ENCODE measurements around the gene HESX1. TPM values are rescaled to one million over a fixed set of nuclear protein-coding genes. Genes with fewer than 3 reads are reported as not detected.

Gene HESX1
- total RNA-seq, 2 experiments from 2014 or later, result 4.7 to 6.9 TPM

DNA sequence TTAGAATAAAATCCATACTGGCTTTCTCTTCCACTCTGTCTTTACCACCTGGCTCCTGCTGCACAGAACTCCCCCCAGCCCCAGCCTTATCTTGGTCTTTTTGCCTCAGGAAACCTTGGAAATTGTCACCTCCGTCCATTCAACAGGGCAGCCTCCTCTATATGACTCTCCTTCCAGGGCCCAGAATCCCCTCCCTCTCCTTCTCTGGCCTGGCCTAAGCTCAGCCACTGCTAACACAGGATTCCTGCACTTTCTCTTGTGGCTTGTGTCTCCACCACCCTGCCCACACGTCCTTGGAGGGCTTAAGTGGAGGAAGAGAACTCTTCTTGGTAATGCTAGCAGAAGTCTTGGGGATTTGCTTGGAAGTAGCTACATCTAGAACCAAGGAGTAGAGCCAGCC lies 33.1 kb downstream of the HESX1 start:
- no peak overlapping the region for H3K4me3 ChIP-seq (ENCODE audit: low read depth, low read length, poor library complexity, severe bottlenecking)
- TF ChIP-seq, protein P1, sequence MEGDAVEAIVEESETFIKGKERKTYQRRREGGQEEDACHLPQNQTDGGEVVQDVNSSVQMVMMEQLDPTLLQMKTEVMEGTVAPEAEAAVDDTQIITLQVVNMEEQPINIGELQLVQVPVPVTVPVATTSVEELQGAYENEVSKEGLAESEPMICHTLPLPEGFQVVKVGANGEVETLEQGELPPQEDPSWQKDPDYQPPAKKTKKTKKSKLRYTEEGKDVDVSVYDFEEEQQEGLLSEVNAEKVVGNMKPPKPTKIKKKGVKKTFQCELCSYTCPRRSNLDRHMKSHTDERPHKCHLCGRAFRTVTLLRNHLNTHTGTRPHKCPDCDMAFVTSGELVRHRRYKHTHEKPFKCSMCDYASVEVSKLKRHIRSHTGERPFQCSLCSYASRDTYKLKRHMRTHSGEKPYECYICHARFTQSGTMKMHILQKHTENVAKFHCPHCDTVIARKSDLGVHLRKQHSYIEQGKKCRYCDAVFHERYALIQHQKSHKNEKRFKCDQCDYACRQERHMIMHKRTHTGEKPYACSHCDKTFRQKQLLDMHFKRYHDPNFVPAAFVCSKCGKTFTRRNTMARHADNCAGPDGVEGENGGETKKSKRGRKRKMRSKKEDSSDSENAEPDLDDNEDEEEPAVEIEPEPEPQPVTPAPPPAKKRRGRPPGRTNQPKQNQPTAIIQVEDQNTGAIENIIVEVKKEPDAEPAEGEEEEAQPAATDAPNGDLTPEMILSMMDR (conservative IDR thresholded peaks at IDR 0.05; ENCODE audit: low read length), result no peak
- no peak for TF ChIP-seq EZH2phosphoT487 (IDR thresholded peaks at IDR 0.05; ENCODE audit: borderline replicate concordance, low read depth, low read length)
- H3K4me2 ChIP-seq (ENCODE audit: low read length), result no peak overlapping the region
- H3K36me3 ChIP-seq (ENCODE audit: insufficient read depth, low read length), result no peaks in the 10 kb centered on the region
- intact Hi-C loops (cut with micrococcal nuclease; ENCODE audit: unreplicated experiment), result no loop called here
- DNase-seq (ENCODE audit: low spot score), result no peak
- H3K9me2 ChIP-seq (ENCODE audit: insufficient read depth, low read length), result no peaks in the 10 kb centered on the region
- no TSS peak for BruUV-seq (replicated peaks)
- POLR2A ChIA-PET, result interaction anchor here (0.6 to 0.7 kb wide), 3 partner anchors 30 to 103 kb away, joined by 3 to 4 read pairs (median 4); no protein-coding TSS in a partner anchor
- H2AFZ ChIP-seq (ENCODE audit: low read length), result no peak overlapping the region
- H3K4me1 ChIP-seq (ENCODE audit: insufficient read depth, low read length, poor library complexity, severe bottlenecking), result peaks cover 20% of the 10 kb centered on the region
- no peaks in the 10 kb centered on the region for H4K20me1 ChIP-seq (ENCODE audit: insufficient read depth, low read length)
- CTCF ChIA-PET (ENCODE audit: unreplicated experiment), result no interaction called here
- no peak overlapping the region for H3K27ac ChIP-seq (ENCODE audit: low read depth, low read length, poor library complexity, severe bottlenecking)
- H3K9me3 ChIP-seq (ENCODE audit: low read length), result no peaks in the 10 kb centered on the region
- no peaks in the 10 kb centered on the region for H3K79me2 ChIP-seq (ENCODE audit: insufficient read depth, low read depth, low read length)

GRCh38 chr3:57165641-57166040 lies 34.1 kb downstream of the HESX1 start:
- intact Hi-C loops (cut with micrococcal nuclease; ENCODE audit: unreplicated experiment), result no loop called here
- no peak for DNase-seq (ENCODE audit: low spot score)
- Histone ChIP-seq H2AFZ (ENCODE audit: low read length) (no peak overlapping the region), H3K79me2 (ENCODE audit: insufficient read depth, low read depth, low read length) (no peaks in the 10 kb centered on the region), H3K36me3 (ENCODE audit: insufficient read depth, low read length) (no peaks in the 10 kb centered on the region), H4K20me1 (ENCODE audit: insufficient read depth, low read length) (no peaks in the 10 kb centered on the region), H3K4me2 (ENCODE audit: low read length) (peak overlapping the region; percentile 94), H3K9me3 (ENCODE audit: low read length) (no peaks in the 10 kb centered on the region), H3K4me1 (ENCODE audit: insufficient read depth, low read length, poor library complexity, severe bottlenecking) (peaks cover 20% of the 10 kb centered on the region), H3K27ac (ENCODE audit: low read depth, low read length, poor library complexity, severe bottlenecking) (no peak overlapping the region), H3K9me2 (ENCODE audit: insufficient read depth, low read length) (no peaks in the 10 kb centered on the region), H3K4me3 (ENCODE audit: low read depth, low read length, poor library complexity, severe bottlenecking) (peak overlapping the region; percentile 74)
- BruUV-seq (replicated peaks), result no TSS peak
- TF ChIP-seq, protein P1 (conservative IDR thresholded peaks at IDR 0.05; ENCODE audit: low read length), result no peak
- no peak for TF ChIP-seq EZH2phosphoT487 (IDR thresholded peaks at IDR 0.05; ENCODE audit: borderline replicate concordance, low read depth, low read length)
- POLR2A ChIA-PET, result interaction anchor here (0.6 kb wide), 1 partner anchor 510 kb away, joined by 3 read pairs; no protein-coding TSS in a partner anchor
- CTCF ChIA-PET (ENCODE audit: unreplicated experiment), result no interaction called here

- BruUV-seq (replicated peaks), result no TSS peak
- peak; percentile 84 for DNase-seq (ENCODE audit: low spot score)
- intact Hi-C loops (cut with micrococcal nuclease; ENCODE audit: unreplicated experiment), result no loop called here
- peak within 1 kb of the TSS; percentile 50; the same call in 1 of the 2 replicates for H2AFZ ChIP-seq (ENCODE audit: low read length)
- H3K36me3 ChIP-seq (ENCODE audit: insufficient read depth, low read length), result no peaks in the 10 kb centered on the region
- H3K9me2 ChIP-seq (ENCODE audit: insufficient read depth, low read length), result no peaks in the 10 kb centered on the region
- peaks cover 19% of the 10 kb centered on the region for H3K4me1 ChIP-seq (ENCODE audit: insufficient read depth, low read length, poor library complexity, severe bottlenecking)
- H4K20me1 ChIP-seq (ENCODE audit: insufficient read depth, low read length), result no peaks in the 10 kb centered on the region
- H3K27ac ChIP-seq (ENCODE audit: low read depth, low read length, poor library complexity, severe bottlenecking), result no peak within 1 kb of the TSS
- POLR2A ChIA-PET, result interaction anchor here (0.6 kb wide), 1 partner anchor 511 kb away, joined by 3 read pairs; no protein-coding TSS in a partner anchor
- CTCF ChIA-PET (ENCODE audit: unreplicated experiment), result no interaction called here
- no peaks in the 10 kb centered on the region for H3K9me3 ChIP-seq (ENCODE audit: low read length)
- H3K79me2 ChIP-seq (ENCODE audit: insufficient read depth, low read depth, low read length), result no peaks in the 10 kb centered on the region
- TF ChIP-seq EZH2phosphoT487 (IDR thresholded peaks at IDR 0.05; ENCODE audit: borderline replicate concordance, low read depth, low read length), result no peak
- TF ChIP-seq, protein P1 (conservative IDR thresholded peaks at IDR 0.05; ENCODE audit: low read length), result no peak
- peak within 1 kb of the TSS; percentile 74 for H3K4me3 ChIP-seq (ENCODE audit: low read depth, low read length, poor library complexity, severe bottlenecking)
- peak within 1 kb of the TSS; percentile 94 for H3K4me2 ChIP-seq (ENCODE audit: low read length)
Observed at GRCh38 chr3:57164657-57165573, 34.9 kb downstream of the HESX1 start, which contains the start of gene IL17RD. IL17RD (minus strand) TSS chr3:57165353; CDS start chr3:57165286, 67 bp downstream.

All from OCI-LY7 (cell line).